ENCODE data around the gene ARCN1.

ARCN1 gene

DNA sequence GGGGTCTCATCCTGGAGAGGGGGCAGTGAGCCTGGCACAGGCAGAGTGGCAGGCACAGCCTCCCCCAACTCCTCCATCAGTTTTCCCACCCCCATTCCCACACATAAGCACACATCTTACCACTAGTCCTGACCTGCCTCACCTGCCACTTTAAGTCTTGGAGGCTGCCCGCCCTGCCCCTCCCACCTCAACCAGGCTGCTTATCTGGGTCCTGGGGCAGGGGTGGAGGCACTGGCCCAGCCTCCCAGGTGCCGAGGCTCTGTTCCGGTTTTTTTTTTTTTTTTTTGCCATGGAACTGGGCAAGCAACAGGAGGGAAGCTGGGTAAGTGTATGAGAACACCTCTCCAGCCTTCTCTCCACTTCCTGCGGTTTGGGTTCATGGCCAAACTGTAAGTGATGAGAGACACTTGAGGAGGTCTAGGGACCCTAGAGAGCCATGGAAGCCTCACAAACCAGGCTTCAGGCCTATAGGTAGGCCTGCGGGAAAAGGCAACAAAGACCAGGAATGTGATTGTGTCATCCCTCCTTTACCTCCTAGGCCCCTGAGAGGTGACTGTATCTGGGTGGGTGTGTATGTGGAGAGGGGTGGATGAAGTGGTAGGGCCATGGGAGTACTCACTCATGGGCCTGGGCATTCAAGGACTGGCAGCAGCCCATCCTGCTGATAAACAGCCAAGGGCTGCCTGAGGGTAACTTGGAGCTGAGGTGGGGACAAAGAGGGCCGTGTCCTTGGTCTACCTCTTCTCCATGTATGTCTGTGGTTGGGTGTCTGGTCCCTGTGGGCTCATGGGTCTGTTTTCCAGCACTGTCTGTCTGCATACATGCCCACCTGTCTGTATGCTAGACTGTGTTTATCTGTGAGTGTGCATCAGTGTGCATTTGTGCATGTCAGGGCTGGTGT, 57.8 kb downstream of the ARCN1 start:
- no peak for TF ChIP-seq GATA3 (IDR thresholded peaks at IDR 0.05; ENCODE audit: low read depth, low read length)
- no peak for TF ChIP-seq GATA2 (IDR thresholded peaks at IDR 0.05; ENCODE audit: low read depth, low read length)

DNA sequence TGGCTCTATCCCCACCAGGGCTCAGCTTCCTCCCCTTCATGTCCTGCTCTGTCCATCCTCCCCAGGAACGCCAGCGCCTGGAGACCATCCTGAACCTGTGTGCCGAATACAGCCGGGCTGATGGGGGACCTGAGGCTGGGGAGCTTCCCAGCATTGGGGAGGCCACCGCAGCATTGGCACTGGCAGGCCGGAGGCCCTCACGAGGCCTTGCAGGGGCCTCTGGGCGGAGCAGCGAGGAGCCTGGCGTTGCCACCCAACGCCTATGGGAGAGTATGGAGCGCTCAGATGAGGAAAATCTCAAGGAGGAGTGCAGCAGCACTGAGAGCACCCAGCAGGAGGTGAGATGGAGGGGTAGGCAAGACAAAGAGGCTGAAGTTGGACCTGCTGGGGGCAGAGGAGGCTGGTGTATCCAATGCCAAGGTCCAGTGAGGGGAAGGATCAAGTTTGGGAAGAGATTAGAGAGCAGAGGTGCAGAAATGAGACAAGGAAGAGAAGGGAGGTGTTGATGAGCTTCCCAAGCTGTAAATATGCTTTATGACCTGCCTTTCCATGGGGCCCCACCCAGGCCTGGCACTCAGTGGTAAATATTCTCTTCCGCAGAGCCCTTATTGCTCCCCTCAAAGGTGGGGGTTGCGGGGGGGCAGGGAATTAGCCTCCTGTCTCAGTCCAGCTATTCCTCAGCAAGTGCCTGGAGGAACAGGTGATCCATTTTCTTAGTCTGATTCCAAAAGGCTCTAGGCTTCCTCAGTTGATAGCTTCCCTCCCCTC, 59.1 kb downstream of the ARCN1 start:
- TF ChIP-seq GATA2 (IDR thresholded peaks at IDR 0.05; ENCODE audit: low read depth, low read length) (no peak), GATA3 (IDR thresholded peaks at IDR 0.05; ENCODE audit: low read depth, low read length) (no peak)

DNA sequence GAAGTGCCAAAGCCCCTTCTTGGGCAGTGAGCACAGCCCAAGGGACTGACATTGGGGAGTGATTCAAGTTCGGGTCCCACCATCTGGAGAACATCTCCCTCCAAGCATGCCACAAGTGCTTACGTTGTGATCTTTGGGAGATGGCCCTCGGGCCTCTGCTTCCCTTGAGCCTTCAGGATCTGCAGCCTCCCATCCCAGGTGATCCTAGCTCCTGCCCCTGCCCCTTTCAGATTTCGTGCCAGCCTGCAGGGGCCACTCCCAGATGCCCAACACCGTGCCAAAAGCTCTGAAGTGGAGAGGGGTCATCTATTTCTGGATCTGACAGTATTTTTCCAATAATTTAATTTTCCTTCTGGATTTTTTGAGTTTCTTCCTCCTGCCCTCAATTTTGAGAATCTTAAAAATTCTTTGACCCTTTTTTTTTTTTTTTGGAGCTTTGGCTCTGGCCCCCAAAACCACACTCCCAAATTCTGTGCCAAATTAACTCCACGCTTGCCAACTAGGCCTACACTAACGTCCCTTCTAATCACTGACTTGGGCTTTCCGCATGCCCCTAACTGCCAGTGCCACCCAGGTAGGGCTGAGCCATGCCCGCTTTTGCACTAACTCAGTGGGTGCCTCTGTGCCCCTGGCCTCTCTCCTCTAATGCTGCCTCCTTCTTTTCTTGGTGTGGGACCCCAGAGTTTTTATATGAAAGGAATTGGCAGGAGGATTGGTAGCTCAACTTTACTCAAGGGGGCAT, 60.5 kb downstream of the ARCN1 start:
- TF ChIP-seq GATA2 (IDR thresholded peaks at IDR 0.05; ENCODE audit: low read depth, low read length) (no peak), GATA3 (IDR thresholded peaks at IDR 0.05; ENCODE audit: low read depth, low read length) (no peak)

DNA sequence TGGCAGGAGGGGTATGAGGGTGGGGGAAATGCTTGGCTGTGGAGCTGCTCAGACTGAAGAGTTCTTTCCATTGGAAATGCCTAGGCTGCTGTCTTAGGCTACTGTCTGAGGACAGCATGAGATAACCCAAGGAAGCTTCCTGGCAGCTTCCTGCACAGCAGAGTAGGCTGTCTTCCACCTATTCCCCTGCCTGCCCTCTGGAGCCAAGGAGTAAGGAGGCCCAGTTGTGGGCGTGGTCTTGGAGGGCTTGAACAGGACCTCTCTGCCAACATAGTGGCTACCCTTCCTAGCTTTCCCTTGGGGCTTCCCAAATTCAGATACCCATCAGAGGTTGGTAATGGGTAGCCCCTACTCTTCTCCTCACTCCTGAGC, 61.1 kb downstream of the ARCN1 start:
- TF ChIP-seq GATA2 (IDR thresholded peaks at IDR 0.05; ENCODE audit: low read depth, low read length) (no peak), GATA3 (IDR thresholded peaks at IDR 0.05; ENCODE audit: low read depth, low read length) (no peak)

DNA sequence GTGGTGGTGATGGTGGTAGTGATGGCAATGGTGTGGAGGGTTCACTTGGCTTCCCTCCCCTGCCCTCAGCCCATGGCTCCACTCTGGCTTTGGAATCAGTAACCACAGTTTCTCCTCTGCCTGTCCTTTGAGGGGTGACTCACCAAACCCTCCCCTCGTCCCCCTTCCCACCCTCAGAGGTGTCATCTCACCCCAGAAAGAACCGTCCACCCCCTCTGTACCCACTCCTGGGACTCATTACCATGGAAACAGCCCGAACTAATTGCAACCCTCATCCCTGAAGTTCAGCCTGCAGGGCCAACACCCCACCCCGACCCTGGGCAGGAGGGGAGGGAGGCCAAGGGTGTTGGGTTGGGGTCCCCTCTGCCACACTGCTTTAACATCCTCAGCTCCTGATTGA, 61.8 kb downstream of the ARCN1 start:
- no peak for TF ChIP-seq GATA3 (IDR thresholded peaks at IDR 0.05; ENCODE audit: low read depth, low read length)
- TF ChIP-seq GATA2 (IDR thresholded peaks at IDR 0.05; ENCODE audit: low read depth, low read length), result no peak

DNA sequence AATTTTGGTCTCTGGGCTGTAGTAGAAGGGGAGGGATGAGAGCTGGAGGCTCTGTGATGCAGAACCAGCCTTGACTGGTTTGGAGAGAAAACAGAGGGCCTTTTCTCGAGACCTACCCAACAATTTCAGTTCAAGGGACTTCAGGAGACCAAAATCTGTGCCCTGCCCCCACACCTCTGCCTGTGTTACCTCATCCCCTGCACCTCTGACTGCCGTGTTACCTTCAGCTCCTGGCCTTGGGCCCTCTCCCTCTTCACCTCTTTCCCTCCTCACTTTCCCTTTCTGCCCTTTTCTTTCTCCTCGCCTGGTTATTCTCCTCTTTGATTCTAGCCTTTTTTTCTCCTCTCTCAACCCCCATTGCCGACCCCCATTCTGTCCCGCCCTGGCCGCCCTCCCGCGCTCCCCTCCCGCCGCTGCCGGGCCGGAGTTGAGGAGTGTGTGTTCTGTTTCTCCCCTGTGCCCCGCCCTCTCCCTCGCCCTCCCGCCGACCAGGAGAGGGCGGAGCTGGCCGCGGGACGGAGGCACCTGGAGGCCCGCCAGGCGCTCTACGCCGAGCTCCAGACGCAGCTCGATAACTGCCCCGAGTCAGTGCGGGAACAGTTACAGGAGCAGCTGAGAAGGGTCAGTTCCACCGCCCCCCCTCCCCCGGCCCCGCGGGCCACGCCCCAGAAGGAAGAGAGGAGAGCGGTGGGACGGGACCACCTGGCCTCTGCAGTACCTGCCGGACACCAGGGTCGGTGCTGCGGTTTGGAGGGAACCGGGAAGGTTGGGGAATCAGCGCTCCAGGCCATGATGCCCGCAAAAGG, 62.4 kb downstream of the ARCN1 start:
- TF ChIP-seq GATA2 (IDR thresholded peaks at IDR 0.05; ENCODE audit: low read depth, low read length) (no peak), GATA3 (IDR thresholded peaks at IDR 0.05; ENCODE audit: low read depth, low read length) (no peak)

DNA sequence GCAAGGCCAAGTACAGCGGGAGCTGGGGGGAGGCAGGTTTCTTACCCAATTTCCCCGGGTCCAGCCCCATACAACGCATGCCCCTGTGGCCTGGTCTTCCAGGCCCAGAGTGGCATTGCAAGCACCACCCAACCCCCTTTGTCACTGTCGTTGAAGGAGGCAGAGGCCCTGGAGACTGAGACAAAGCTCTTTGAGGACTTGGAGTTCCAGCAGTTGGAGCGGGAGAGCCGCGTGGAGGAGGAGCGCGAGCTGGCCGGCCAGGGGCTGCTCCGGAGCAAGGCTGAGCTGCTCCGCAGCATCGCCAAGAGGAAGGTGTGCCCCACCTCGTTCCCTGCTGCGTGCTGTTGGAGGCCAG, 63.0 kb downstream of the ARCN1 start:
- no peak for TF ChIP-seq GATA3 (IDR thresholded peaks at IDR 0.05; ENCODE audit: low read depth, low read length)
- TF ChIP-seq GATA2 (IDR thresholded peaks at IDR 0.05; ENCODE audit: low read depth, low read length), result no peak

DNA sequence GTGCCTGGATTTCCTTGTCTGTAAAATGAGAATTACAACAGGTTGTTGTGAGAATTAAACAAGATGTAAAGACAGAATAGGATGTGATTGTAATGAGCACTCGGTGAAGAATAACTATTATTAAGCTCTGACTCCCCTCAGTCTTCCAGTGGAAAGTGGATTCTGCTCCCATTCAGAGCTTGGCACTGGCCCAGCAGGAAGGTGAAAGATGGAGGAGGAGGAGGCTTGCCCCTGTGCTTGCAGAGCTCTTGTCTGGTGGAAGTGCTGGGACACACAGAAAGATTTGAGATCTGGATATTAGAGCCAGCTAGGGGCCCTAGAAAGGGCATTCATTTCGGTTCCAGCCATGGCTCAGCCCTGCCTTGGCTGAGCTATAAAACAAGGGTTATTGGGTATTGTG, 63.4 kb downstream of the ARCN1 start:
- no peak for TF ChIP-seq GATA2 (IDR thresholded peaks at IDR 0.05; ENCODE audit: low read depth, low read length)
- TF ChIP-seq GATA3 (IDR thresholded peaks at IDR 0.05; ENCODE audit: low read depth, low read length), result no peak

DNA sequence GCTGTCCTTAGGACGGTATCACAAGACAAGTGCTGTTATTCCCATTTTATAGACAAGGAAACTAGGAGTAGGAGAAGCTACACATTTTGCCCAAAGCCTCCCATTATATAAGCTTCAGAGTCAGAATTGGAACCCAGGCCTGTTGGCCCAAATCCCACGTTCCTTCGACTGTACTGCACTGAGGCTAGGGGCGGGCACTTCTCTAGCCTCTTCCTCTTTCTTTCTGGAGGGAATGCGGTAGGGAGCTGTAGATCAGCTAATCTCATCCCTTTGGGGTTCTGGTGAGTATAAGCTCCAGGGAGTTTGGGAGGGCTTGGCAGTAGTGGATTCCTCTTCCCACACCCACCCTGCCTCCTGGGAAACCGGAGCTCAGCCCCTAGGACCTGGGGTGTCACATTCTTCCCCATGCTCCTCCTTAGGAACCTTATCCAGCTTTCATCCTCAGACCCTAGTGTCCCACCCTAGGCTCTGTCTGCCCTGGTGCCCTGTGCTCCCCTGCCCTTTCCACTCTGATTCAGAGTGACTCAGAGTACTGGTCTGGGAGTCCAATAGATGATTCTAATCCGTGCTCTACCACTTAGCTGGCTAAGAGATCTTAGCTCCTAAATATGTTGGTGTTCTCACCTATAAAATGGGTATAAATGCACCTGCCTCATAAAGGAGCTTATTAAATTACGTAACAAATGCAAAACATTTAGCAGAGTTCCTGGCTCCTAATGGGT, 64.5 kb downstream of the ARCN1 start:
- TF ChIP-seq GATA3 (IDR thresholded peaks at IDR 0.05; ENCODE audit: low read depth, low read length) (no peak), GATA2 (IDR thresholded peaks at IDR 0.05; ENCODE audit: low read depth, low read length) (no peak)

DNA sequence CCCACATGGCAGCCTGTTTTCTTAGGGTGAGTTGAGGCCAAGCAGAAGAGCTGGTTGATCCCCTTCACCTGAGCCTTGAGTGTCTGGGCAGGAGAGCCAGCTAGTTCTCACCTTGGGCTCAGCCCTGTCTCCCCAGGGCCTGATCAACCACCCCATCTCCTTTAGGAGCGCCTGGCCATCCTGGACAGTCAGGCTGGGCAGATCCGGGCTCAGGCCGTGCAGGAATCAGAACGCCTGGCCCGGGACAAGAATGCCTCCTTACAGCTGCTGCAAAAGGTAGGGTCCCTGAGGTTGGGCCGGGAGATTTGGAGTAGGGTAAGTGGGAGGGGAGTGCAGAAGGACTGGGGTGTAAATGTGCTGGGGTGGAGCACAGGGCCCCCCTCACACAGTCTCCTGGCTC, 66.5 kb downstream of the ARCN1 start:
- TF ChIP-seq GATA3 (IDR thresholded peaks at IDR 0.05; ENCODE audit: low read depth, low read length) (no peak), GATA2 (IDR thresholded peaks at IDR 0.05; ENCODE audit: low read depth, low read length) (no peak)

DNA sequence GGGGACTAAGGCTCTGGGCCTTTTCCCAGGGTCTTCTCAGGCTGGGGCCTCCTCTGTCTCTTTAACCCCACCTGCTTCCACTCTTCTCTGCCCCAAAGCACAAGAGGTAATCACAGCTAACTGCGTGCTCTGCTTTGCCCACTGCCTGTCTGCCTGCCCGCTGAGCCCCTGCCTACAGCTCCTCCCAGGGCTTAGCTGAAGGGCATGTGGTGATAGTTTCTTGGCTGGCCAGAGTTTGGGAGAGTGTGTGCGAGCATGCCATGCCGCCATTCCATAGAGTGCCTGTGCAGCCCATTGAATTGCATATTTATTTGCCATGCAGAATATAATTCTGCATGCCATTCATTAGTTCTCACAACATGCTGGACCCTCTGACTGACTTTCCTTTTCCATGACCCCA, 67.7 kb downstream of the ARCN1 start:
- TF ChIP-seq GATA2 (IDR thresholded peaks at IDR 0.05; ENCODE audit: low read depth, low read length) (no peak), GATA3 (IDR thresholded peaks at IDR 0.05; ENCODE audit: low read depth, low read length) (no peak)

DNA sequence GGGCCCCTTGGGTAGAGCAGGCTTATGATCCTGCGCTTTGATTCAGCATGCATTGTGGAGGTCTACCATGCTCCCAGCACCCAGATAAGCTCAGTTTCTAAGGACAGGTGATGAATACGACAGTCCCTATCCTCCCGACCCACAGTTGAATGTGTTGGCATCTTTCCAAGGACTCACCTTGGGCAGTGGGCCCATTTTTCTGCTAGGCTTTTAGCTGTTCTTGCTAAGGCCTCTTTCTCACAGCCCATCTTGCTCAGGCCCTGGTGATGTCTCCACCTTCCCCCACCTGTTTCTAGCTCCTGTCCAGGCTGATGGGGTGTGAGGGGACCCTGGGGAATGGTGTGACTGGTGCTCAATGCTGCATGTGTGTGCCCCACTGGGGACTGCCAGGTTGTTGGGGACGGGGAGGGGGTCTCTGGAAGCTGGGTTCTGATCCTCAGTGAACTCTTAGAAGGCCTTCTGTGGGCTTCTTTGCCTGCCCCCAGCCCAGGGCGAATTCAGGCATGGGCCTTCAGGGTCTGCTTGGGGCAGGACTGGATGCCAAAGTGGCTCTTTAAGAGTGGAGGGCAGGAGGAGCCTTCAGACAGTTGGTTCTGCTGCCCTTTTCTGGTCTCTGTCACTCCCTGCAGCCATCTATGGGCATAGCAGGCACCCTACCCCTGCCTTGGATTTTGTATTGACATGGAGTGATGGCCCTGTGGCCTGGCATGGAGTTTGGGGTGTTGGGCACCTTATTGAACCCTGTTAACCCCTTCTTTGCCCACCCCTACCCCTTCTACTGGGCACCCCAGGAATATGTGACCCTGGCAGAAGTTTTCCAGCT, 68.3 kb downstream of the ARCN1 start:
- TF ChIP-seq GATA3 (IDR thresholded peaks at IDR 0.05; ENCODE audit: low read depth, low read length) (no peak), GATA2 (IDR thresholded peaks at IDR 0.05; ENCODE audit: low read depth, low read length) (no peak)
